PC-3 (cell line): ENCODE data around the gene SLC35B4. TPM values are rescaled to one million over a fixed set of nuclear protein-coding genes. Genes with fewer than 3 reads are reported as not detected.
A peak's percentile ranks its signal among the peaks of the same experiment; 100 is the strongest.

ENCODE experiments used
- ATAC-seq: fragments of 200-7000 bp; cut with Tn5 transposase; 2 replicates; pipeline ENCODE4 v1.9.1; 2020; ENCODE audit warnings: mild to moderate bottlenecking, moderate library complexity
- BruUV-seq: library from RNA; stranded (reverse); fragments of 400-500 nt; replicated peaks from 2 replicates; lab custom pipeline; 2021; lab: Mats Ljungman, UMichigan
- CTCF ChIA-PET: fragments of 300-600 bp; sonication (Branson Sonifier 250); formaldehyde crosslinking; loops from one replicate; lab custom pipeline; 2022; ENCODE audit warnings: antibody characterized with exemption; lab: Charles Lee
- POLR2A ChIA-PET: fragments of 300-600 bp; sonication (Branson Sonifier 250); formaldehyde crosslinking; loops from one replicate; lab custom pipeline; 2022; ENCODE audit warnings: antibody characterized with exemption; ENCODE audit not compliant: unreplicated experiment; lab: Charles Lee
- DNase-seq: peaks from one replicate; pipeline ENCODE4 v3.0.0-alpha.2; 2015
- H2AFZ ChIP-seq: fragments of 300-600 bp; sonication (generic); 2 replicates; pipeline ENCODE4 v1.6.0; 2016; ENCODE audit warnings: antibody characterized with exemption, low read length
- H3F3A ChIP-seq: fragments of 300-600 bp; sonication (generic); one replicate; pipeline ENCODE4 v1.6.0; 2017; ENCODE audit warnings: antibody characterized with exemption, low read length, control low read depth, mild to moderate bottlenecking; ENCODE audit not compliant: unreplicated experiment
- H3K27ac ChIP-seq: fragments of 300-600 bp; sonication (generic); 2 replicates; pipeline ENCODE4 v1.5.1; 2016; ENCODE audit warnings: mild to moderate bottlenecking, low read length
- H3K27me3 ChIP-seq: fragments of 300-600 bp; sonication (generic); 2 replicates; pipeline ENCODE4 v1.6.1; 2016; ENCODE audit warnings: low read length, mixed read lengths
- H3K36me3 ChIP-seq: fragments of 300-600 bp; sonication (generic); 2 replicates; pipeline ENCODE4 v1.6.1; 2016; ENCODE audit warnings: low read depth, mixed run types, low read length, mixed read lengths
- H3K4me1 ChIP-seq: fragments of 300-600 bp; sonication (generic); 2 replicates; pipeline ENCODE4 v1.5.1; 2016; ENCODE audit warnings: low read length; ENCODE audit not compliant: insufficient read depth
- H3K4me2 ChIP-seq: fragments of 300-600 bp; sonication (generic); 2 replicates; pipeline ENCODE4 v1.6.0; 2016; ENCODE audit warnings: low read length
- H3K4me3 ChIP-seq: fragments of 300-600 bp; sonication (generic); 2 replicates; pipeline ENCODE4 v1.5.1; 2016; ENCODE audit warnings: mild to moderate bottlenecking, low read length, mixed read lengths
- H3K79me2 ChIP-seq: fragments of 300-600 bp; sonication (generic); 2 replicates; pipeline ENCODE4 v1.6.1; 2017; ENCODE audit warnings: low read length, mixed read lengths
- H3K9ac ChIP-seq: fragments of 300-600 bp; sonication (generic); 2 replicates; pipeline ENCODE4 v1.6.0; 2016; ENCODE audit warnings: mild to moderate bottlenecking, low read length
- H3K9me2 ChIP-seq: fragments of 300-600 bp; sonication (generic); replicated peaks from 2 replicates; pipeline ENCODE4 v1.6.1; 2016; ENCODE audit warnings: mixed run types, low read length, mixed read lengths
- H3K9me3 ChIP-seq: fragments of 300-600 bp; sonication (generic); 2 replicates; pipeline ENCODE4 v1.6.1; 2016; ENCODE audit warnings: low read length, mixed read lengths
- H4K20me1 ChIP-seq: fragments of 300-600 bp; sonication (generic); 2 replicates; pipeline ENCODE4 v1.6.1; 2016; ENCODE audit warnings: low read length, mixed read lengths
- CTCF ChIP-seq: fragments of 300-600 bp; sonication (generic); conservative IDR thresholded peaks from 2 replicates; pipeline ENCODE4 v1.5.1; 2017; ENCODE audit warnings: antibody characterized with exemption, low read depth, mild to moderate bottlenecking, low read length
- EZH2 ChIP-seq: fragments of 300-600 bp; sonication (generic); IDR thresholded peaks from one replicate; pipeline ENCODE4 v1.6.1; 2017; ENCODE audit warnings: antibody characterized with exemption, mild to moderate bottlenecking, low read length; ENCODE audit not compliant: unreplicated experiment
- EZH2phosphoT487 ChIP-seq: fragments of 300-600 bp; sonication (generic); IDR thresholded peaks from 2 replicates; pipeline ENCODE4 v1.6.1; 2018; ENCODE audit warnings: mild to moderate bottlenecking, antibody characterized with exemption, low read length, borderline replicate concordance
- intact Hi-C: fragments of 100-400 bp; cut with micrococcal nuclease; formaldehyde crosslinking; loops from 2 replicates; pipeline ENCODE4 v1.9.0; 2023
- total RNA-seq: library from RNA; depleted of rRNA; stranded (reverse); fragments of >200 nt; gene quantifications from 2 replicates; pipeline ENCODE4 v1.2.3, GENCODE V29; 2014

Gene SLC35B4
- total RNA-seq, 1 experiment from 2014 or later = 34.2 TPM

GRCh38 chr7:134328900-134329299, 12.2 kb upstream of the SLC35B4 start:
- H3K27me3 ChIP-seq = no peaks in the 10 kb centered on the region
- no peak overlapping the region for H3K4me3 ChIP-seq
- ChIA-PET POLR2A (no interaction called here), CTCF (no interaction called here)
- H4K20me1 ChIP-seq = no peaks in the 10 kb centered on the region
- no peaks in the 10 kb centered on the region for H3K9me3 ChIP-seq
- no peak overlapping the region for H3K9ac ChIP-seq
- no peaks in the 10 kb centered on the region for H3K36me3 ChIP-seq
- H3F3A ChIP-seq = no peaks in the 10 kb centered on the region
- intact Hi-C loops = no loop called here
- no peak overlapping the region for H2AFZ ChIP-seq
- no peak overlapping the region for H3K4me2 ChIP-seq
- ATAC-seq = no peak
- TF ChIP-seq CTCF = no peak
- TF ChIP-seq EZH2phosphoT487 = no peak
- TF ChIP-seq EZH2 = no peak
- no peaks in the 10 kb centered on the region for H3K4me1 ChIP-seq
- no peak overlapping the region for H3K27ac ChIP-seq
- DNase-seq = no peak
- BruUV-seq = no TSS peak
- no peaks in the 10 kb centered on the region for H3K9me2 ChIP-seq
- no peaks in the 10 kb centered on the region for H3K79me2 ChIP-seq

- peak; percentile 71 for TF ChIP-seq CTCF
- no peak for TF ChIP-seq EZH2phosphoT487
- Histone ChIP-seq H3K9me3 (no peaks in the 10 kb centered on the region), H3K4me2 (no peak overlapping the region), H3F3A (no peaks in the 10 kb centered on the region), H4K20me1 (no peaks in the 10 kb centered on the region), H3K79me2 (no peaks in the 10 kb centered on the region), H3K27me3 (no peaks in the 10 kb centered on the region), H3K9ac (no peak overlapping the region), H2AFZ (no peak overlapping the region), H3K4me1 (no peaks in the 10 kb centered on the region), H3K4me3 (no peak overlapping the region), H3K27ac (no peak overlapping the region), H3K36me3 (no peaks in the 10 kb centered on the region), H3K9me2 (no peaks in the 10 kb centered on the region)
- BruUV-seq = no TSS peak
- CTCF ChIA-PET = interaction anchor here (0.6 kb wide), 1 partner anchor 11 kb away, joined by 3 read pairs; no protein-coding TSS in a partner anchor
- ATAC-seq (peak; percentile 82), DNase-seq (peak; percentile 65)
- POLR2A ChIA-PET = no interaction called here
- intact Hi-C loops = no loop called here
Measured at GRCh38 chr7:134327896-134328295, 11.2 kb upstream of the SLC35B4 start.

- no peaks in the 10 kb centered on the region for H3K27me3 ChIP-seq
- TF ChIP-seq EZH2phosphoT487 (no peak), CTCF (no peak), EZH2 (no peak)
- intact Hi-C loops = no loop called here
- no peaks in the 10 kb centered on the region for H3F3A ChIP-seq
- no peak overlapping the region for H3K27ac ChIP-seq
- no peak overlapping the region for H2AFZ ChIP-seq
- H4K20me1 ChIP-seq = no peaks in the 10 kb centered on the region
- H3K36me3 ChIP-seq = no peaks in the 10 kb centered on the region
- H3K9me2 ChIP-seq = no peaks in the 10 kb centered on the region
- H3K4me3 ChIP-seq = no peak overlapping the region
- H3K79me2 ChIP-seq = no peaks in the 10 kb centered on the region
- H3K9ac ChIP-seq = no peak overlapping the region
- H3K4me1 ChIP-seq = no peaks in the 10 kb centered on the region
- no TSS peak for BruUV-seq
- ChIA-PET CTCF (no interaction called here), POLR2A (interaction anchor here (0.7 kb wide), 1 partner anchor 730 kb away, joined by 4 read pairs; no protein-coding TSS in a partner anchor)
- no peaks in the 10 kb centered on the region for H3K9me3 ChIP-seq
- no peak for DNase-seq
- no peak overlapping the region for H3K4me2 ChIP-seq
- no peak for ATAC-seq
Measured at GRCh38 chr7:134324107-134324506, 7.4 kb upstream of the SLC35B4 start.
